Activated T-cell treated with anti-CD3 and anti-CD28 coated beads, Interleukin-2, amount 50 U/mL, for 24 hours (primary cell): ENCODE measurements around the gene DENND5A.
"Not testable (repeated sequence)": the region's sequence is repeated elsewhere in the genome, so short reads cannot be mapped to it uniquely, and the experiment has no call there.

Experiments used
- DNase-seq: peaks from one replicate; pipeline ENCODE4 v3.0.0-alpha.2; 2020
- H3K27ac Mint-ChIP-seq: 2 replicates; pipeline ENCODE4 v1.8.0; 2020; ENCODE audit warnings: mild to moderate bottlenecking, mixed read lengths
- H3K27me3 Mint-ChIP-seq: 2 replicates; pipeline ENCODE4 v1.8.0; 2020; ENCODE audit warnings: mixed read lengths
- H3K36me3 Mint-ChIP-seq: 2 replicates; pipeline ENCODE4 v1.8.0; 2020; ENCODE audit warnings: low read depth, mixed read lengths
- H3K4me1 Mint-ChIP-seq: 2 replicates; pipeline ENCODE4 v1.8.0; 2020; ENCODE audit warnings: low read depth, mixed read lengths
- H3K4me3 Mint-ChIP-seq: 2 replicates; pipeline ENCODE4 v1.8.0; 2020; ENCODE audit warnings: mild to moderate bottlenecking, moderate library complexity, mixed read lengths
- H3K9me3 Mint-ChIP-seq: 2 replicates; pipeline ENCODE4 v1.8.0; 2020; ENCODE audit warnings: mixed read lengths

DENND5A gene

GRCh38 chr11:9274499-9275258 is 9.5 kb upstream of the DENND5A start:
- no peaks in the 10 kb centered on the region for H3K9me3 Mint-ChIP-seq
- H3K4me3 Mint-ChIP-seq = no peak overlapping the region
- H3K36me3 Mint-ChIP-seq = peaks cover 2% of the 10 kb centered on the region
- no peak overlapping the region for H3K27ac Mint-ChIP-seq
- no peak for DNase-seq
- no peaks in the 10 kb centered on the region for H3K27me3 Mint-ChIP-seq
- H3K4me1 Mint-ChIP-seq = peaks cover 10% of the 10 kb centered on the region

DNA sequence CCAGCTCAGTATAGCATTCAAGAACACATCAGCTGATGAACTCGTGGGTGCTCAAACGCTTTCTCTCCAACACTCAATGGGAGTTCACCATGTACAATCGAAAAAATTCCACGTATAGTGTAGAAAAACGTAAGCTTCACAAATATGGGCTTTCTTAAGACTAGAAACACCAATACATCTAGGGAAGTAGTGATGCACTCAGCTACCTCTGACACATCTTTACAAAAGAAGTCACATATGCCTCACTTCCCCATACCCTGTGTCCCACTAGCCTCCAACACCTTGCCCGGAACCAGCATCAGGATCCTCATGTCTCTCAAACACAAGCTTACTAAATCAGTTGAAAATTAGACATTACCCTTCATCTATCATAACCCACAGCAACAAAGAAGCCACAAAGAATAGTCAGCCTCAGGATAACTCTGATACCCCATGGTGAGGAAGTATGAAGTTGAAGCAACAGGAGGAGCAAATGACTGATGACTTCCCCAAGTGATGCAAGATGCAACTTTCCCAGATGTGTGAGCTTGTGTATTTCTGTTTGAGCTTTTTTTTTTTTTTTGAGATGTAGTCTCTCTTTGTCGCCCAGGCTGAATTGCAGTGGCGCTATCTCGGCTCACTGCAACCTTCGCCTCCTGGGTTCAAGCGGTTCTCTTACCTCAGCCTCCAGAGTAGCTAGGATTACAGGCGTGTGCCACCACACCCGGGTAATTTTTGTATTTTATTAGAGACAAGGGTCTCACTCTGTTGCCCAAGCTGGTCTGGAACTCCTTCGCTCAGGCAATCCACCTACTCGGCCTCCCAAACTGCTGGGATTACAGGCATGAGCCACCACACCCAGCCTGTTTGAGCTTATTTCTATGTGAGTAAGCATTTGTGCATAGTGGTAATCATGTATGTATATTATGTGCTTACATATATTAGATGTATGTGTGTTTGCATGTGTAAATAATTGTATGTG is 8.5 kb upstream of the DENND5A start:
- H3K27me3 Mint-ChIP-seq = no peaks in the 10 kb centered on the region
- H3K4me1 Mint-ChIP-seq = peaks cover 10% of the 10 kb centered on the region
- peaks cover 2% of the 10 kb centered on the region for H3K36me3 Mint-ChIP-seq
- H3K27ac Mint-ChIP-seq = peak overlapping the region; percentile 20
- no peaks in the 10 kb centered on the region for H3K9me3 Mint-ChIP-seq
- no peak overlapping the region for H3K4me3 Mint-ChIP-seq
- no peak for DNase-seq

- H3K27ac Mint-ChIP-seq = no peak overlapping the region
- no peak overlapping the region for H3K4me3 Mint-ChIP-seq
- H3K4me1 Mint-ChIP-seq = peaks cover 18% of the 10 kb centered on the region
- peaks cover under 1% of the 10 kb centered on the region for H3K36me3 Mint-ChIP-seq
- H3K27me3 Mint-ChIP-seq = peaks cover 17% of the 10 kb centered on the region
- DNase-seq = no peak
- H3K9me3 Mint-ChIP-seq = no peaks in the 10 kb centered on the region
Observed at GRCh38 chr11:9269492-9270013, 4.4 kb upstream of the DENND5A start.

DNA sequence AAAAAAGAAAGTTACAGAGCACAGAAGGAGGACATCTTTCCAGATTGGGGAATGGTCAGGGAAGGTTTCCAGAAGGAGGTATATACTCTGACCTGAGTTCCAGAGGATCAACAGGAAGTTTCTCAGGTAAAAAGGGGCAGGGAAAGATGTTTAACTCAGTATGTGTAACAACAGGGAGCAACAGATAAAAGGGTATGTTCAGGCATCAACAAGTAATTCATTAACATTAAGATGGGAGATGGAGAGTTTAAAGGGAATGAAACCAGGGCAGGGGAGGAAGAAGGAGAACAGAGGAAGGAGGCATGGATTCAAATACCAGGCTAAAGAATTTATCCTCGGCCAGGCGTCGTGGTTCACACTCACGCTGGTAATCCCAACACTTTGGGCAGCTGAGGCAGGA is 2.5 kb upstream of the DENND5A start:
- Mint-ChIP-seq H3K27ac (no peak overlapping the region), H3K4me1 (peaks cover 22% of the 10 kb centered on the region), H3K9me3 (no peaks in the 10 kb centered on the region), H3K4me3 (no peak overlapping the region), H3K36me3 (peaks cover 10% of the 10 kb centered on the region), H3K27me3 (peaks cover 17% of the 10 kb centered on the region)
- DNase-seq = no peak

GRCh38 chr11:9266926-9267325 is 1.8 kb upstream of the DENND5A start:
- DNase-seq = no peak
- Mint-ChIP-seq H3K27me3 (peaks cover 17% of the 10 kb centered on the region), H3K36me3 (peaks cover 10% of the 10 kb centered on the region), H3K27ac (no peak overlapping the region), H3K4me3 (no peak overlapping the region), H3K4me1 (peaks cover 28% of the 10 kb centered on the region), H3K9me3 (no peaks in the 10 kb centered on the region)

- Mint-ChIP-seq H3K27ac (peak overlapping the region; percentile 74), H3K27me3 (peaks cover 17% of the 10 kb centered on the region)
Observed at GRCh38 chr11:9266132-9266736, 1.1 kb upstream of the DENND5A start.

GRCh38 chr11:9264316-9265210 is 587 bp downstream of the DENND5A start:
- H3K27me3 Mint-ChIP-seq = peaks cover 17% of the 10 kb centered on the region

More at GRCh38 chr11:9266132-9266736, 1.1 kb upstream of the DENND5A start:
- no peak for DNase-seq
- no peaks in the 10 kb centered on the region for H3K9me3 Mint-ChIP-seq
- H3K4me3 Mint-ChIP-seq = peak overlapping the region; percentile 81
- peaks cover 10% of the 10 kb centered on the region for H3K36me3 Mint-ChIP-seq
- peaks cover 35% of the 10 kb centered on the region for H3K4me1 Mint-ChIP-seq

DNA sequence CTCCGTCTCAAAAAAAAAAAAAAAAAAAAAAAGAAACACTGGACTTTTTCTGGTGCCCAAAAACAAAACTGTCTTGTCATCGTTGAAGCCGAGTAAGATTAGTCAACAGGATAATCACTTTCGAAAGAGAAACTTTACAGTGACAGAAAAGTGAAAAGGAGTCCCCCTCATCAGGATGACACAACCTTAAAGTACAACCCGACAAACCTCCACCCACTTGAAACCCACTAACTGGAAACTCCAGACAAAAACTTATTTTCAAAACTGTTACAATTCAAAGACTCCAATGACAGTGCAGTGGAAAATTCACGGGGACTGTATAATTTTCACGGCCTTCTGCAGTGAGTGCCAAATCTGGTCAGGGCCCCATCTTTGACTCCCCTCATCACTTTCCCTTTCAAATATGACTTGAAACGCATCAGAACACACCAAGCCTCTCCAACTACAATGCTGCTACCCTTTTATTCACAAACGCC is 1.3 kb downstream of the DENND5A start:
- Mint-ChIP-seq H3K4me3 (peak overlapping the region; percentile 93), H3K4me1 (peaks cover 47% of the 10 kb centered on the region), H3K27me3 (peaks cover 17% of the 10 kb centered on the region), H3K36me3 (peaks cover 10% of the 10 kb centered on the region), H3K9me3 (no peaks in the 10 kb centered on the region), H3K27ac (peak overlapping the region; percentile 99)
- DNase-seq = no peak

More at GRCh38 chr11:9264316-9265210, 587 bp downstream of the DENND5A start:
- H3K36me3 Mint-ChIP-seq = peaks cover 10% of the 10 kb centered on the region
- H3K27ac Mint-ChIP-seq = peak overlapping the region; percentile 99
- peak; percentile 66 for DNase-seq
- H3K4me1 Mint-ChIP-seq = peaks cover 47% of the 10 kb centered on the region
- H3K9me3 Mint-ChIP-seq = no peaks in the 10 kb centered on the region
- peak overlapping the region; percentile 93 for H3K4me3 Mint-ChIP-seq

DNA sequence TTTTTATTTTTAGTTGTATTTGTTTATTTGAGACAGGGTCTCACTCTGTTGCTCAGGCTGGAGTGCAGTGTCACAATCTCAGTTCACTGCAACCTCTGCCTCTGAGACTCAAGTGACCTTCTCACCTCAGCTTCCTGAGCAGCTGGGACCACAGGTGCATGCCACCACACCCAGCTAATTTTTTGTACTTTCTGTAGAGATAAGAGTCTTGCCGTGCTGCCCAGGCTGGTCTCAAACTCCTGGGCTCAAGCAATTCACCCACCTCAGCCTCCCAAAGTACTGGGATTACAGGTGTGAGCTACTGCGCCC is 4.4 kb downstream of the DENND5A start:
- H3K27me3 Mint-ChIP-seq, H3K27ac Mint-ChIP-seq, H3K4me3 Mint-ChIP-seq, H3K9me3 Mint-ChIP-seq, DNase-seq: not testable (repeated sequence)
- H3K36me3 Mint-ChIP-seq = peaks cover 18% of the 10 kb centered on the region
- peaks cover 54% of the 10 kb centered on the region for H3K4me1 Mint-ChIP-seq

DNA sequence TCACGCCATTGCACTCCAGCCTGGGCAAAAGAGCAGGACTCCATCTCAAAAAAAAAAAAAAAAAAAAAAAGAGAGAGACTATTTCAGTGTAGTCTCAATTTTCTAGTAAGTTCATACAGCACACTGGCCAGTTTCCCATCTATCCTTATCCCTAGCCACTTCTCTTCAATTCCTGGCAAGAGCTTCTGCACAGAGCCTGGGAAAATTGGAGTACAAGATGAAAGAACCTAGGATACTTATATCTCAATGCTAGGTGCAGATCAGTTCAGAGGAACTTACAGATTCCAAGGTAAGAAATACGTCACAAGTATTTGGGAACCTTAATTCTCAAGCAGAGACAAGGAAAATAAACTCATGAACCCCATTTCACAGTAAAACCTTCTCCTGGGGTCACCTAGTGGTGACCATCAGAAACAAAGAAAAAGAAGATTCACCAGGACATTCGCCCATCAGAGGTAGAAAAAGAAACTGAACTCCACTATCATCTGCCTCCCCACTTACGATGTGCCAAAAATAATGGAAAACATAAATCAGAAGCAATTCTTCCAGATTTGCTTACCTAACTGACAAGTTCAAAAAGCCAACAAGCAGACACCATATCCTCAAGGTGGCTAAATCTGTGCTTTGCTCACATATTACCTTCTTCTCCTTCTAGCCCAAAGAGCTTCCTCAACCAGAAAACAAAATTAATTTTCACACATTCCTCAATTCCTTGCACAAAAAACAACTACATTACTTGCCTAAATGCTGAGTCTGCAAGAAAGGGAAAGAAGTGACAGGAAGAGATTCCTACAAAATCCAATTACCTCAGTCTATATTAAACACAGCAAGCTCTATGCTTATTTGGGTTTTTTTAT is 4.9 kb downstream of the DENND5A start:
- Mint-ChIP-seq H3K27ac (no peak overlapping the region), H3K27me3 (no peaks in the 10 kb centered on the region), H3K36me3 (peaks cover 22% of the 10 kb centered on the region), H3K9me3 (peaks cover 5% of the 10 kb centered on the region), H3K4me3 (no peak overlapping the region), H3K4me1 (peaks cover 48% of the 10 kb centered on the region)
- DNase-seq = no peak

DNA sequence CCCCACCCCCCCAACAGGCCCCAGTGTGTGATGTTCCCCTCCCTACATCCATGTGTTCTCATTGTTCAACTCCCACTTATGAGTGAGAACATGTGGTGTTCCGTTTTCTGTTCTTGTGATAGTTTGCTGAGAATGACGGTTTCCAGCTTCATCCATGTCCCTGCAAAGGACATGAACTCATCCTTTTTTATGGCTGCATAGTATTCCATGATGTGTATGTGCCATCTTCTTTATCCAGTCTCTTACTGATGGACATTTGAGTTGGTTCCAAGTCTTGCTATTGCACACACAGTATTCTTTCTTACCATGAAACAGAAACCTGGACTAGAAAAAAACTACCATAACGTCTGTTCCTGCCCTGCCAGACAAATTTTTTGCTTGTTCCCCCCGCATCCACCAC is 6.9 kb downstream of the DENND5A start:
- not testable (repeated sequence) for H3K27me3 Mint-ChIP-seq, H3K9me3 Mint-ChIP-seq, DNase-seq, H3K27ac Mint-ChIP-seq, H3K4me3 Mint-ChIP-seq
- H3K4me1 Mint-ChIP-seq = peaks cover 40% of the 10 kb centered on the region
- H3K36me3 Mint-ChIP-seq = peaks cover 15% of the 10 kb centered on the region

- Mint-ChIP-seq H3K27ac (no peak overlapping the region), H3K9me3 (peaks cover 5% of the 10 kb centered on the region), H3K4me3 (no peak overlapping the region), H3K36me3 (peaks cover 18% of the 10 kb centered on the region), H3K4me1 (peaks cover 44% of the 10 kb centered on the region), H3K27me3 (no peaks in the 10 kb centered on the region)
- no peak for DNase-seq
Observed at GRCh38 chr11:9254416-9254815, 10.7 kb downstream of the DENND5A start.

DNA sequence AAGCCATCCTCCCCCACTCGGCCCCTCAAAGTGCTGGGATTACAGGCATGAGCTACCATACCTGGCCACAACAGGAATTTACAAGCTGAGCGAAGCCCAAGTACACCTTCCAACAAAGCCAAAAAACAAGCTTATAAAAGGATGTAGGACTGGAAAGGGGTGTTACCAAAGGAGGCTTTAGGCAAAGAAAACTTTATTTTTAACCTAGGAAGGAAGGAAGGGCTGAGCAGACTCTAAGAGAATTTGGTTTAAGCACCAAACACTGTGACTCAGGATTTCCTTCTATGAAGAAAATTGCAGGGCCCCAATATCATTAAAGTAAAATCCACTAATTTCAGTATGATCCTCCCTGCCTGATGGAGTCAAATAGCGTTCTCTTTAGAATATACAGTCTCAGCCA is 12.1 kb downstream of the DENND5A start:
- no peaks in the 10 kb centered on the region for H3K27me3 Mint-ChIP-seq
- no peak overlapping the region for H3K27ac Mint-ChIP-seq

More for the DNA sequence above, 12.1 kb downstream of the DENND5A start:
- H3K36me3 Mint-ChIP-seq = peaks cover 12% of the 10 kb centered on the region
- peaks cover 50% of the 10 kb centered on the region for H3K4me1 Mint-ChIP-seq
- no peaks in the 10 kb centered on the region for H3K9me3 Mint-ChIP-seq
- no peak for DNase-seq
- H3K4me3 Mint-ChIP-seq = no peak overlapping the region
